ENCODE measurements around the gene C19orf12.

C19orf12 gene

GRCh38 chr19:29687897-29688728 lies 26.9 kb downstream of the C19orf12 start:
- H3F3A ChIP-seq (ENCODE audit: insufficient read depth, low read length), result no peaks in the 10 kb centered on the region
- TF ChIP-seq EZH2 (optimal IDR thresholded peaks at IDR 0.05; ENCODE audit: low read depth, low read length), result no peak
- TF ChIP-seq CTCF (IDR thresholded peaks at IDR 0.05; ENCODE audit: low read length), result no peak
- TF ChIP-seq EZH2phosphoT487 (IDR thresholded peaks at IDR 0.05; ENCODE audit: low read length), result no peak
- no peak for DNase-seq
- no peaks in the 10 kb centered on the region for H3K9me3 ChIP-seq (replicated peaks; ENCODE audit: insufficient read depth, low read length)
- no peak overlapping the region for H3K9ac ChIP-seq (ENCODE audit: low read length)
- no peaks in the 10 kb centered on the region for H3K4me1 ChIP-seq (ENCODE audit: low read length)
- no peaks in the 10 kb centered on the region for H3K9me2 ChIP-seq (replicated peaks; ENCODE audit: insufficient read depth, low read length)
- H3K27ac ChIP-seq (ENCODE audit: low read length), result no peak overlapping the region
- no peak overlapping the region for H2AFZ ChIP-seq (ENCODE audit: low read length)
- H3K4me2 ChIP-seq (ENCODE audit: low read depth, low read length), result no peak overlapping the region
- H3K4me3 ChIP-seq (ENCODE audit: low read length), result no peak overlapping the region
- no peaks in the 10 kb centered on the region for H3K79me2 ChIP-seq (ENCODE audit: low read length)
- no peaks in the 10 kb centered on the region; the same call in none of the 2 replicates for H3K27me3 ChIP-seq (replicated peaks; ENCODE audit: insufficient read depth, low read length)
- no peaks in the 10 kb centered on the region for H4K20me1 ChIP-seq (ENCODE audit: insufficient read depth, low read length)
- H3K36me3 ChIP-seq (replicated peaks; ENCODE audit: insufficient read depth, low read length), result no peaks in the 10 kb centered on the region

- Histone ChIP-seq H3K36me3 (replicated peaks; ENCODE audit: insufficient read depth, low read length) (no peaks in the 10 kb centered on the region), H3K9me2 (replicated peaks; ENCODE audit: insufficient read depth, low read length) (no peaks in the 10 kb centered on the region), H2AFZ (ENCODE audit: low read length) (no peak overlapping the region), H3K79me2 (ENCODE audit: low read length) (no peaks in the 10 kb centered on the region), H4K20me1 (ENCODE audit: insufficient read depth, low read length) (no peaks in the 10 kb centered on the region), H3K27ac (ENCODE audit: low read length) (no peak overlapping the region), H3K9me3 (replicated peaks; ENCODE audit: insufficient read depth, low read length) (no peaks in the 10 kb centered on the region), H3F3A (ENCODE audit: insufficient read depth, low read length) (no peaks in the 10 kb centered on the region), H3K9ac (ENCODE audit: low read length) (no peak overlapping the region), H3K4me2 (ENCODE audit: low read depth, low read length) (no peak overlapping the region), H3K4me3 (ENCODE audit: low read length) (no peak overlapping the region), H3K27me3 (replicated peaks; ENCODE audit: insufficient read depth, low read length) (no peaks in the 10 kb centered on the region; the same call in none of the 2 replicates), H3K4me1 (ENCODE audit: low read length) (no peaks in the 10 kb centered on the region)
- TF ChIP-seq EZH2 (optimal IDR thresholded peaks at IDR 0.05; ENCODE audit: low read depth, low read length) (no peak), CTCF (IDR thresholded peaks at IDR 0.05; ENCODE audit: low read length) (no peak), EZH2phosphoT487 (IDR thresholded peaks at IDR 0.05; ENCODE audit: low read length) (no peak)
- no peak for DNase-seq
Measured at GRCh38 chr19:29687244-29687896, 27.7 kb downstream of the C19orf12 start.

- Histone ChIP-seq H3K27me3 (replicated peaks; ENCODE audit: insufficient read depth, low read length) (peaks cover 2% of the 10 kb centered on the region), H2AFZ (ENCODE audit: low read length) (no peak overlapping the region), H4K20me1 (ENCODE audit: insufficient read depth, low read length) (no peaks in the 10 kb centered on the region), H3K4me3 (ENCODE audit: low read length) (no peak overlapping the region), H3K79me2 (ENCODE audit: low read length) (no peaks in the 10 kb centered on the region), H3F3A (ENCODE audit: insufficient read depth, low read length) (no peaks in the 10 kb centered on the region), H3K9me2 (replicated peaks; ENCODE audit: insufficient read depth, low read length) (no peaks in the 10 kb centered on the region), H3K4me1 (ENCODE audit: low read length) (no peaks in the 10 kb centered on the region), H3K27ac (ENCODE audit: low read length) (no peak overlapping the region), H3K4me2 (ENCODE audit: low read depth, low read length) (no peak overlapping the region), H3K9me3 (replicated peaks; ENCODE audit: insufficient read depth, low read length) (no peaks in the 10 kb centered on the region), H3K9ac (ENCODE audit: low read length) (no peak overlapping the region), H3K36me3 (replicated peaks; ENCODE audit: insufficient read depth, low read length) (no peaks in the 10 kb centered on the region)
- no peak for DNase-seq
- no peak for TF ChIP-seq EZH2 (optimal IDR thresholded peaks at IDR 0.05; ENCODE audit: low read depth, low read length)
- no peak for TF ChIP-seq EZH2phosphoT487 (IDR thresholded peaks at IDR 0.05; ENCODE audit: low read length)
- TF ChIP-seq CTCF (IDR thresholded peaks at IDR 0.05; ENCODE audit: low read length), result no peak
Measured at GRCh38 chr19:29686285-29686805, 28.7 kb downstream of the C19orf12 start.
